GM18867 (cell line): Measurements from ENCODE around the gene GJA3.
A peak's percentile ranks its signal among the peaks of the same experiment; 100 is the strongest.

Experiments used
- ATAC-seq: cut with Tn5 transposase; IDR thresholded peaks from one replicate; pipeline ENCODE4 v1.9.1; 2021; ENCODE audit warnings: mild to moderate bottlenecking, moderate library complexity; ENCODE audit not compliant: unreplicated experiment

The GJA3 gene

DNA sequence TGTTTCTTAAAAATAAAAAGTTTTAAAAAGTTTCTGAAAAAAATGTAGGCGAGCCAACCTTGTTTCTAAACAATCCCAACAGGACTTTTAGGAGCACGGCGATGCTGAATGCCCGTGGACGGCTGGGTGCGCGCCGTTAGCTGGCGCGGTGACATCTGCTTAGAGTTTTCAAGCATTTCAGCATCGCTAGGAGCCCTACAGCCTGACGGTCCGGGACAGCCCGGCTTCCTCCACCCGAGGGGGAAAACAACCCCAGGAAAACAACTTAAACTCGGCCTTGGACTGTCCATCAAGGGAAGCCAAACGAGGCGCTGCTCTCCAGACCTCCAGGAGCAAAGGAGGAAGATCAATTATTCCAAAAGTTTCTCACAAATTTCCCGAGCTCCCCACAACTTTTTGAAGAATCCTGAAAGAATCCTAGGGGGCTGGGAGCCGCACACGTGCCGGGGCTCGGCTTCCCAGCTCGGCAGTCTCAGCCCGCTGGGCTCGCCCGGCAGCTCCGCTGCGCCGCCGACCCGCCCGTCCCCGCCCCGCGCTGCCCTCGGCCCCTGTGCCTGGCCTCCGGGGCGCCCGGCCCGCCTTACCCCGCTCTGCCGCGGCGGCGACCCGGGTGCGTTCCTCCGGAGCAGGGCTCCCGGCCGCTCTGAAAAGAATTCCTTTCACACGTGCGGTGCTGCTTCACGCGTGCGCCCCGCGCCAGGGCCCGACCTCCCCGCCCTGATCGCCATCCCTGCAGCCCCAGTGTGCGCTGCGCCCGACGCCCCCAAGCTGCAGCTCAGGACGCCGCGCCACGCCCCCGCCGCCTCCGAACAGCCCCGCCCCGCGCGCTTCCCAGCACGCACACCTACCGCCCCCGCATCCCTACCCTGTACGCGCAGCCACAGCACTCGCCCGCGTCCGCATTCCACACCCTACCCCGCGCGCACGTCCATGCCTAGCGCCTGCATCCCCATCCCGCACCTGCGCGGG is at the start of gene GJA3:
Gene GJA3, minus strand, starts transcription at position 747 of the 969 bp plus-strand sequence. CDS start 17,764 bp downstream, outside the sequence.
- peak; percentile 72 for ATAC-seq

- ATAC-seq: no peak
Measured at GRCh38 chr13:20209948-20210347, 49.1 kb upstream of the GJA3 start.

GRCh38 chr13:20206698-20207235 is 45.9 kb upstream of the GJA3 start:
- no peak for ATAC-seq

GRCh38 chr13:20206065-20206697 is 45.3 kb upstream of the GJA3 start:
- ATAC-seq: no peak

- ATAC-seq: no peak
Measured at GRCh38 chr13:20198781-20199180, 37.9 kb upstream of the GJA3 start.

GRCh38 chr13:20197361-20197834 is 36.5 kb upstream of the GJA3 start:
- peak; percentile 56 for ATAC-seq

- ATAC-seq: no peak
Measured at GRCh38 chr13:20195801-20196200, 34.9 kb upstream of the GJA3 start.

GRCh38 chr13:20193907-20194631 is 33.2 kb upstream of the GJA3 start:
- no peak for ATAC-seq

DNA sequence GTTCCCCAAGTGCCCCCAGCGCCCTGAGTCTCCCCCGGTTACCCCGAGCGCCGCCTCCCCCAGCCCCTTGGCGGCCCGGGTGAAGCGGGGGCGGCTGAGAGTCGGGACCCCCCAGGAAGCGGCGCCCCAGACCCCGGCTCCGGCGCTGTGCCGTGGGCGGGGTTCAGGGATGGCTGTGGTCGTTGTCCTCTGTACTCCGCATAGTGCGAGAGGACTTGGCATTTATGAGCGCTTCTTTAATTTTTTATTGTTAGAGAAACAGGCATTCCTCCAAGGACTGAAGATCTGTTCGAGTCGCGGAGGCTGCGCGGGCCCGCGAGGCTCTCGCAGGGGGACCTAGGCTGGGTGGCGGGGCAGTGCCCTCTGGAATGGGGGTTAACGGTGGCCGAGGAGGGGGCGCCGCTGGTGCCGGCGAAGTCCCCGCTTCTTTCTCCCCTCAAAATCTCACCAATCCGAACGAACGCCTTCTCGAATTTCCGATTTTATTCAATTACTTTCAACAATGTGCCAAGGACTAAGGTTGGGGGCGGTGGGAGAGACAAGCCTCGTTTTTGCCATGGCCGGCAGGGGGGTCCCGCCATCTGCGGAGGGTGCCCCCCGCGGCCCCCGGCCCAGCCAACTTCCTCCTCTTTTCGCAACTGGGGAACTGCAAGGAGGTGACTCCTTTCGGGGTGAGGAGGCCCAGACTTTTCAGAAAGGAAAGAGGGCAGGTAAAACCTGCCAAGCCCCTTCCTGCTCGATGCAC is 32.5 kb upstream of the GJA3 start:
- ATAC-seq: no peak

DNA sequence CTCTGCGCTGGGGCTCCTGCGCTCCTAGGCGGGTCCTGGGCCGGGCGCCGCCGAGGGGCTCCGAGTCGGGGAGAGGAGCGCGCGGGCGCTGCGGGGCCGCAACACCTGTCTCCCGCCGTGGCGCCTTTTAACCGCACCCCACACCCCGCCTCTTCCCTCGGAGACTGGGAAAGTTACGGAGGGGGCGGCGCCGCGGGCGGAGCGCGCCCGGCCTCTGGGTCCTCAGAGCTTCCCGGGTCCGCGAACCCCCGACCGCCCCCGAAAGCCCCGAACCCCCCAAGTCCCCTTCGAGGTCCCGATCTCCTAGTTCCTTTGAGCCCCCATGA is 31.9 kb upstream of the GJA3 start, which contains the start of gene GJB2:
Gene GJB2, minus strand, starts transcription at position 103 of the 326 bp plus-strand sequence. CDS start 3,357 bp downstream, outside the sequence.
- ATAC-seq: no peak

DNA sequence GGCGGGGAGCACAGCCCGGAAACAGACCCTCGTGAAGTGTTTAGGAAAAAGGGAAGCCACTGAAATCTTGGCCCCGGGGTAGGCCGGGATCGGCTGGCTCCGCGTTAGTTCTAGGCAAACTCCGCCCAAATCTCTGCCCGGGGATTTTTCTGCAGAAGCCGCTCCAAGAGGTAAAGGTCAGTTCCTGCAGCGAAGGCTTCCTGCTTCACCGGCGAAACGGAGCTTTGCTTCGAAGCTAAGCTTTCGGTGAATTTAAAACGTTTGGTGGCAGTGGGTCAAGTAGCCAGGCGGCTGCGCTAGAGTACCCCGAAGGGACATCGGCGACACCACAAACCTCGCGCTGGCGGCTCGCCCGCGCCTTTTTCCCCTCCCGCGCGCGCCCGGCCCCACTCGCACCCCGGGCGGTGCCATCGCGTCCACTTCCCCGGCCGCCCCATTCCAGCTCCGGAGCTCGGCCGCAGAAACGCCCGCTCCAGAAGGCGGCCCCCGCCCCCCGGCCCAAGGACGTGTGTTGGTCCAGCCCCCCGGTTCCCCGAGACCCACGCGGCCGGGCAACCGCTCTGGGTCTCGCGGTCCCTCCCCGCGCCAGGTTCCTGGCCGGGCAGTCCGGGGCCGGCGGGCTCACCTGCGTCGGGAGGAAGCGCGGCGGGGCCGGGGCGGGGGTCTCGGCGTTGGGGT is 31.4 kb upstream of the GJA3 start:
- ATAC-seq: no peak

GRCh38 chr13:20191311-20192157 is 30.7 kb upstream of the GJA3 start:
- no peak for ATAC-seq

GRCh38 chr13:20190481-20191310 is 29.8 kb upstream of the GJA3 start:
- ATAC-seq: no peak

DNA sequence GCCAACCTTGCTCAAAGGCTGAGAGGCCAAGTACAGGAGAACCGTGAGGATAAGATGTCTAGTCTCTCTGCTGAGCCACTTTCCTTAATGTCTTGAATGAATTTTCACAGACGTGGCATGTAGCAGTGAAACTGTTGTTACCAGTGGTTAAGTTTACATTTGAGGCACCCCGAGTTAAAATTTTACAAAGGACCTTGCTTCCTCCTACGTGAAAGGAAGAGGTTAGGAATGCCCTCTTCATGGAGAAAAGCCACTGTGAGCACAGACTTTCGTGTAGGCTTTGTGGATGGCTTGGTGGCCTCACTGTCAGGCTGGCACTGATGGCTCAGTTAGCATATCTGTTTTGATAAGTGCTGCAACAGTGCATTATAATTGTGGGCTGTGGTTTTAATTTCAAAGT is 29.2 kb upstream of the GJA3 start:
- no peak for ATAC-seq

DNA sequence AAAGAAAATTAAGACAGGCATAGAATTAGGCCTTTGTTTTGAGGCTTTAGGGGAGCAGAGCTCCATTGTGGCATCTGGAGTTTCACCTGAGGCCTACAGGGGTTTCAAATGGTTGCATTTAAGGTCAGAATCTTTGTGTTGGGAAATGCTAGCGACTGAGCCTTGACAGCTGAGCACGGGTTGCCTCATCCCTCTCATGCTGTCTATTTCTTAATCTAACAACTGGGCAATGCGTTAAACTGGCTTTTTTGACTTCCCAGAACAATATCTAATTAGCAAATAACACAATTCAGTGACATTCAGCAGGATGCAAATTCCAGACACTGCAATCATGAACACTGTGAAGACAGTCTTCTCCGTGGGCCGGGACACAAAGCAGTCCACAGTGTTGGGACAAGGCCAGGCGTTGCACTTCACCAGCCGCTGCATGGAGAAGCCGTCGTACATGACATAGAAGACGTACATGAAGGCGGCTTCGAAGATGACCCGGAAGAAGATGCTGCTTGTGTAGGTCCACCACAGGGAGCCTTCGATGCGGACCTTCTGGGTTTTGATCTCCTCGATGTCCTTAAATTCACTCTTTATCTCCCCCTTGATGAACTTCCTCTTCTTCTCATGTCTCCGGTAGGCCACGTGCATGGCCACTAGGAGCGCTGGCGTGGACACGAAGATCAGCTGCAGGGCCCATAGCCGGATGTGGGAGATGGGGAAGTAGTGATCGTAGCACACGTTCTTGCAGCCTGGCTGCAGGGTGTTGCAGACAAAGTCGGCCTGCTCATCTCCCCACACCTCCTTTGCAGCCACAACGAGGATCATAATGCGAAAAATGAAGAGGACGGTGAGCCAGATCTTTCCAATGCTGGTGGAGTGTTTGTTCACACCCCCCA is 28.1 kb upstream of the GJA3 start:
- ATAC-seq: no peak

- ATAC-seq: no peak
Measured at GRCh38 chr13:20186771-20187170, 25.9 kb upstream of the GJA3 start.
